Cardiac septum (tissue), 1 donor: Measurements from ENCODE around the gene TEAD2. TPM values are rescaled to one million over a fixed set of nuclear protein-coding genes. Genes with fewer than 3 reads are reported as not detected.
"Not testable (repeated sequence)": the region's sequence is repeated elsewhere in the genome, so short reads cannot be mapped to it uniquely, and the experiment has no call there.

Experiments used
- DNase-seq: peaks from one replicate; pipeline ENCODE4 v3.0.0-alpha.2; 2020; ENCODE audit warnings: low spot score
- intact Hi-C: fragments of 100-400 bp; cut with DNase I; formaldehyde crosslinking; loops from one replicate; pipeline ENCODE4 v1.14.0; 2022
- microRNA-seq: library from miRNA; unstranded; fragments of <30 nt; microRNA quantifications from one replicate; pipeline ENCODE4 v1.2.0, GENCODE V29; 2020
- total RNA-seq: library from RNA; stranded (reverse); fragmentation: NEBNext Ultra II Directional; extraction: Animal tissue kit (Norgen Biotek cat#: 25700); gene quantifications from one replicate; pipeline ENCODE4 v1.2.1, GENCODE V29; 2021
- donor health status: DM: no; HTN: no; CAD: no.

The TEAD2 gene
- total RNA-seq, 1 donor from 2014 or later: 39.9 TPM

GRCh38 chr19:49306734-49307133, 55.5 kb downstream of the TEAD2 start:
- intact Hi-C loops, DNase-seq: not testable (repeated sequence)

DNA sequence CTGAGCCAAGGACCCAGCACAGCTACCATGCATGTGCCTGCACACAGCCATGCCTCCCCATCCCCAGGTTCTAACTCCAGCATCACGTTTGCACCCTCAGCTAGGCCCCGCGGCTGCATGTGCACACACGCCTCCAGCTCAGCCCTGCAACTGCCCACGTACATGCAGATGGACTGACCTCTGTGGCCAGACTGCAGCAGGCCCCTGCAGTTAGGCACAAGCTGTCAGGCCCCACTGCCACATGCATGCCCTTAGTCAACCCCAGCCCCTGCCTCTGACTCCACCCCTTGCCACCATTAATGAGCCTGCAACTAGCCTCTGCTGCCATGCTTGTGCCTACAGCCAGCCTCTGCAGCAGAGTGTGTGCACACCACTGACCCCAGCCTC, 60.4 kb downstream of the TEAD2 start:
- intact Hi-C loops: no loop called here
- no peak for DNase-seq

DNA sequence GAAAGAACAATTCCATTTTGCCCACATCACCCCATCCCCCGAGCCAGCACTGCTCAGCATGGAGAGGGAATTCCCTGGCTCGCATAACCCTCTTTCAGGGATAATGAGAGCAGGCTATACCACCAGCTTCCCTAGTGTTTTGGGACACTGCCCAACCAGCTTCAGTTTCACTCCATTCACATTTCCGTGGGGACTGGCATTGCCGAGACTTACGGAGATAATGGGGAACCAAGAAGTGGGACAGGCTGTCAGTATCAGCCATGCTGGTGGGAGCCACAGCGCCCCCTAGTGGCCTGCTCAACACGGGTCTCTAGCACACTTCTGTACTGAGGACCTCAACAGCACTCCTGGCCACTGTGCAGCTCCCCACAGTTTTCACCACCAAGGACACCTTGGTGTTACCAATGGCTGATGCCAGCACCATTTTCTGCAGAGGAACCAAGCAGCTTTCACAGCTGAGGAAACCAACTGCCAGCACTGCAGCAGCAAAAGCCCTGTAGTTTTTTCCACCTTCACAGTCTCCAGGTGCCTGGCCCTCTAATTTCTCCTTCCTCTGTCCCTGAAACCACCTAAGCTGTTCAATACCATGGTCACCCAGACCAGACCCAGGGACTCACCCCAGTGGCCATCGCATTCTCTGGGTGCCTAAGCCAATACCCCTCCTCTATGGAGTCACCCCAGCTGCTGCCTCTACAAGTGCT, 60.9 kb downstream of the TEAD2 start:
- peak; percentile 89 for DNase-seq
- intact Hi-C loops: no loop called here

- intact Hi-C loops, DNase-seq: not testable (repeated sequence)
Observed at GRCh38 chr19:49298653-49299052, 63.6 kb downstream of the TEAD2 start.

- intact Hi-C loops: no loop called here
- DNase-seq: no peak
Observed at GRCh38 chr19:49297403-49297802, 64.8 kb downstream of the TEAD2 start.

DNA sequence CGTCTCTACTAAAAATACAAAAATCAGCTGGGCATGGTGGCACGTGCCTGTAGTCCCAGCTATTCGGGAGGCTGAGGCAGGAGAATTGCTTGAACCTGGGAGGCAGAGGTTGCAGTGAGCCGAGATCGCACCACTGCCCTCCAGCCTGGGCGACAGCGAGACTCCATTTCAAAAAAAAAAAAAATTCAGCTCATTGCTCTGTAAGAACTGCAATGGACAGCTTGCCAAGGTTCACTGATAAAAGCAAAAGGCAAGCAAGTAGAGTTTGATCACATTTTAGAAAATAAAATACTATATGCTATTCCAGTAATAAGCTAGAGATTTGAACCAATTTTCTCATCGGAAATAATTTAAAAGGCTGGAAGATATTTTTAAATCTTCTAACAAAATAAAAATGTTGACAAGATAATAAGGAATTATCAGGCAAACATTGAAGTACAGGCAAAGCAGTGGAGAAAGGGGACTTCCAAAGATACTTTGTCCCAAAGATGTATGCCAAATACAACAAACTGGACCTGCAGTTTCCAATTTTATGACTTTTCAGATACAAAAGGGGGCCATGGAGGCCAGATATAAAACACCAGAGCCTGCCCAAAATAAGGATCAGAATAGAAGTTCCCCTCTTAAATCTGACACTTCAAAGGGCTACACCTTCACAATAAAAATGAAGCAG, 66.9 kb downstream of the TEAD2 start:
- intact Hi-C loops: no loop called here
- DNase-seq: no peak

DNA sequence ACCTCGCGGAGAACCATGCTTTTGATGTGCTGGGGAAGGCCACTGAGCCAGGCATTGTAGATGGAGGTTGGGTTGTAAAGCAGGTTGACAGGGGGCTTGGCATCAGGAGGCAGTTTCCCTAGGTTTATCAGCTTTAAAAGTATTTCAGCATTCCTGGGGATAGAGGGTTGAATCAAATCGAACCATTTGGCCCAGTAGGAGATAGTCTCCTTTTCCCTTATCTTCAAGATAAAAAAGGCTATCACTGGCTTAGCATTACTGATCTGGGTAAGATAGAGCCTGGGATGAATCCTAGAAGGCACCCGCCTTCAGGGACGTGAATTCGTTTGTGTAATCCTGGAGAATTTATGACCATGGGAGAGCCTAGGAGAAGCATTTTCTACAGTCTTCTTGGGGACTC, 67.8 kb downstream of the TEAD2 start:
- DNase-seq: no peak
- intact Hi-C loops: no loop called here

Small RNA genes lying within 50 kb of the gene (microRNA-seq; reads per million reads assigned to microRNA genes)
- gene MIR4324: not detected

Other genes with a start within 250 kb of the TEAD2 start
- 24.7 TPM for gene LIN7B, start 248.0 kb downstream of the TEAD2 start, total RNA-seq
- gene C19orf73, start 243.3 kb downstream of the TEAD2 start, total RNA-seq: 1.0 TPM
- 10.1 TPM for gene PPFIA3, start 242.9 kb downstream of the TEAD2 start, total RNA-seq
- 907 TPM for gene HRC, start 207.0 kb downstream of the TEAD2 start, total RNA-seq
- 44.1 TPM for gene TRPM4, start 204.6 kb downstream of the TEAD2 start, total RNA-seq
- gene SLC6A16, start 37.2 kb downstream of the TEAD2 start, total RNA-seq: 0.67 TPM
- gene CD37, start 27.0 kb downstream of the TEAD2 start, total RNA-seq: 4.8 TPM
- not detected for gene DKKL1, start 1.5 kb upstream of the TEAD2 start, total RNA-seq
- not detected for gene KASH5, start 25.8 kb upstream of the TEAD2 start, total RNA-seq
- gene PTH2, start 61.0 kb upstream of the TEAD2 start, total RNA-seq: not detected
- not detected for gene GFY, start 63.0 kb upstream of the TEAD2 start, total RNA-seq
- gene SLC17A7, start 79.1 kb upstream of the TEAD2 start, total RNA-seq: 1.6 TPM
- gene PIH1D1, start 89.4 kb upstream of the TEAD2 start, total RNA-seq: 24.2 TPM
- 7.7 TPM for gene ALDH16A1, start 90.8 kb upstream of the TEAD2 start, total RNA-seq
- 3.8 TPM for gene FLT3LG, start 111.8 kb upstream of the TEAD2 start, total RNA-seq
- gene RPL13A, start 125.2 kb upstream of the TEAD2 start, total RNA-seq: 1,030 TPM
- gene RPS11, start 134.0 kb upstream of the TEAD2 start, total RNA-seq: 729 TPM
- 50.6 TPM for gene FCGRT, start 150.2 kb upstream of the TEAD2 start, total RNA-seq
- gene RCN3, start 165.6 kb upstream of the TEAD2 start, total RNA-seq: 14.0 TPM
- 34.5 TPM for gene NOSIP, start 218.1 kb upstream of the TEAD2 start, total RNA-seq
- 0.40 TPM for gene PRRG2, start 218.9 kb upstream of the TEAD2 start, total RNA-seq
- gene PRR12, start 228.8 kb upstream of the TEAD2 start, total RNA-seq: 15.9 TPM